ENCODE measurements around the gene AFMID. TPM values are rescaled to one million over a fixed set of nuclear protein-coding genes. Genes with fewer than 3 reads are reported as not detected.

AFMID gene
- total and polyA plus RNA-seq, 9 of the 15 experiments (the other 6 are each of a cell fraction or from before 2014, with no cell fraction given) = 62.1 to 188 (median 74.4) TPM

DNA sequence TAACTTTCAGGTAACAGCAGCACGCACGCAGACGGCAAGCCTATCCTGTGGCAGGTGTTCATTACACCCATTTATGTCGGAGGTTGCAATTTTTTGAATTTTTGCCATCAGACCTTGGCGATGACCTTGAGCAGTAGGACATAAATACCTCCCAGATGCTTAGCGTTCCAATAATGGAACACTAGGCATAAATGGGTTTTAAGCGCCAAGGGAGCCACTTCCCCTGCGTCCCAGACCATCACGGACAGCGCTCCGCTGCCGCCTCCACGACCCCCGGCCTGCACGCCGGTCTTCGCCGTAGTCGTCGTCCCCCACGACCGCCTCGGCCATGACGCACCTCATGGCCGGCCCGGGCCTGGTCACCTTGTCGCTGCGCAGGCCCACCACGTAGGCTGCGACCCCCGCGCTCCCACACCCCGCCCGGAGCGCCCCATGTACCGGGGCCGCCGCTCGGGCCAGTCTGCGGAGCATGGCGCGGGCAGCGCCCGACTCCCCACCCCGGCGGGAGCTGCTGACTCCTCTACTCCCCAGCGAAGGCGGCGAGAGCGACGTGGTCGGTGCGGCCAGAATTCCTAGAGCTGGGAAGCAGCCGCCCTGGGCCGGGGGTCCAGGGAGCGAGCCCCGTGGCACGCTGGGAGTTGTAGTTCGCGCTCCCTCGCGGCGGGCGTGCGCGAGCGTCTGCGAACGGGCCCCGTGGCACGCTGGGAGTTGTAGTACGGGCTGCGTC, 66.9 kb downstream of the AFMID start (continued):
- TF ChIP-seq, protein P1, sequence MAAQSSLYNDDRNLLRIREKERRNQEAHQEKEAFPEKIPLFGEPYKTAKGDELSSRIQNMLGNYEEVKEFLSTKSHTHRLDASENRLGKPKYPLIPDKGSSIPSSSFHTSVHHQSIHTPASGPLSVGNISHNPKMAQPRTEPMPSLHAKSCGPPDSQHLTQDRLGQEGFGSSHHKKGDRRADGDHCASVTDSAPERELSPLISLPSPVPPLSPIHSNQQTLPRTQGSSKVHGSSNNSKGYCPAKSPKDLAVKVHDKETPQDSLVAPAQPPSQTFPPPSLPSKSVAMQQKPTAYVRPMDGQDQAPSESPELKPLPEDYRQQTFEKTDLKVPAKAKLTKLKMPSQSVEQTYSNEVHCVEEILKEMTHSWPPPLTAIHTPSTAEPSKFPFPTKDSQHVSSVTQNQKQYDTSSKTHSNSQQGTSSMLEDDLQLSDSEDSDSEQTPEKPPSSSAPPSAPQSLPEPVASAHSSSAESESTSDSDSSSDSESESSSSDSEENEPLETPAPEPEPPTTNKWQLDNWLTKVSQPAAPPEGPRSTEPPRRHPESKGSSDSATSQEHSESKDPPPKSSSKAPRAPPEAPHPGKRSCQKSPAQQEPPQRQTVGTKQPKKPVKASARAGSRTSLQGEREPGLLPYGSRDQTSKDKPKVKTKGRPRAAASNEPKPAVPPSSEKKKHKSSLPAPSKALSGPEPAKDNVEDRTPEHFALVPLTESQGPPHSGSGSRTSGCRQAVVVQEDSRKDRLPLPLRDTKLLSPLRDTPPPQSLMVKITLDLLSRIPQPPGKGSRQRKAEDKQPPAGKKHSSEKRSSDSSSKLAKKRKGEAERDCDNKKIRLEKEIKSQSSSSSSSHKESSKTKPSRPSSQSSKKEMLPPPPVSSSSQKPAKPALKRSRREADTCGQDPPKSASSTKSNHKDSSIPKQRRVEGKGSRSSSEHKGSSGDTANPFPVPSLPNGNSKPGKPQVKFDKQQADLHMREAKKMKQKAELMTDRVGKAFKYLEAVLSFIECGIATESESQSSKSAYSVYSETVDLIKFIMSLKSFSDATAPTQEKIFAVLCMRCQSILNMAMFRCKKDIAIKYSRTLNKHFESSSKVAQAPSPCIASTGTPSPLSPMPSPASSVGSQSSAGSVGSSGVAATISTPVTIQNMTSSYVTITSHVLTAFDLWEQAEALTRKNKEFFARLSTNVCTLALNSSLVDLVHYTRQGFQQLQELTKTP (IDR thresholded peaks at IDR 0.05; ENCODE audit: low read depth in 1 of 2, partially characterized antibody in 2 of 2) = peak in 1 of 2 experiments; percentile 95
- TF ChIP-seq KAT7 (CRISPR knock-in tag; IDR thresholded peaks at IDR 0.05; ENCODE audit: borderline replicate concordance) (peak; percentile 99), E2F3 (CRISPR knock-in tag; IDR thresholded peaks at IDR 0.05) (peak; percentile 59; the same call in 1 of the 2 replicates), ZNF77 (CRISPR knock-in tag; IDR thresholded peaks at IDR 0.05) (no peak), ADNP (tag; IDR thresholded peaks at IDR 0.05) (no peak), ETV5 (CRISPR knock-in tag; IDR thresholded peaks at IDR 0.05; ENCODE audit: low read depth) (0 out of 2 replicates have a peak, but pooled peaks have one; percentile 53), TEAD1 (CRISPR knock-in tag; IDR thresholded peaks at IDR 0.05) (peak in 1 of 2 experiments; percentile 56; a peak in 2 of 4 replicates), MIER1 (IDR thresholded peaks at IDR 0.05; ENCODE audit: low read depth) (no peak), SRF (CRISPR knock-in tag; IDR thresholded peaks at IDR 0.05) (peak in 1 of 2 experiments; percentile 84; a peak in 1 of 4 replicates), KDM4B (IDR thresholded peaks at IDR 0.05; ENCODE audit: borderline replicate concordance in 2 of 2, low read depth in 1 of 2) (no peak), NR1H2 (CRISPR knock-in tag; IDR thresholded peaks at IDR 0.05) (0 out of 2 replicates have a peak, but pooled peaks have one; percentile 87), RB1 (IDR thresholded peaks at IDR 0.05; ENCODE audit: low read depth) (peak; percentile 69; the same call in 1 of the 2 replicates), CREM (IDR thresholded peaks at IDR 0.05; ENCODE audit: low read depth) (peak; percentile 91), ETV1 (tag; conservative IDR thresholded peaks at IDR 0.05; ENCODE audit: low read depth) (no peak), NEUROD1 (IDR thresholded peaks at IDR 0.05; ENCODE audit: borderline replicate concordance, low read depth, low read length, partially characterized antibody) (peak; percentile 10), ZNF766 (CRISPR knock-in tag; conservative IDR thresholded peaks at IDR 0.05) (peak; percentile 89), ZNF311 (CRISPR knock-in tag; IDR thresholded peaks at IDR 0.05) (0 out of 2 replicates have a peak, but pooled peaks have one; percentile 41), SMARCA5 (IDR thresholded peaks at IDR 0.05) (no peak), ELF2 (CRISPR knock-in tag; IDR thresholded peaks at IDR 0.05) (no peak), HNRNPUL1 (IDR thresholded peaks at IDR 0.05; ENCODE audit: low read length) (no peak)
- TF ChIP-seq, protein P2, sequence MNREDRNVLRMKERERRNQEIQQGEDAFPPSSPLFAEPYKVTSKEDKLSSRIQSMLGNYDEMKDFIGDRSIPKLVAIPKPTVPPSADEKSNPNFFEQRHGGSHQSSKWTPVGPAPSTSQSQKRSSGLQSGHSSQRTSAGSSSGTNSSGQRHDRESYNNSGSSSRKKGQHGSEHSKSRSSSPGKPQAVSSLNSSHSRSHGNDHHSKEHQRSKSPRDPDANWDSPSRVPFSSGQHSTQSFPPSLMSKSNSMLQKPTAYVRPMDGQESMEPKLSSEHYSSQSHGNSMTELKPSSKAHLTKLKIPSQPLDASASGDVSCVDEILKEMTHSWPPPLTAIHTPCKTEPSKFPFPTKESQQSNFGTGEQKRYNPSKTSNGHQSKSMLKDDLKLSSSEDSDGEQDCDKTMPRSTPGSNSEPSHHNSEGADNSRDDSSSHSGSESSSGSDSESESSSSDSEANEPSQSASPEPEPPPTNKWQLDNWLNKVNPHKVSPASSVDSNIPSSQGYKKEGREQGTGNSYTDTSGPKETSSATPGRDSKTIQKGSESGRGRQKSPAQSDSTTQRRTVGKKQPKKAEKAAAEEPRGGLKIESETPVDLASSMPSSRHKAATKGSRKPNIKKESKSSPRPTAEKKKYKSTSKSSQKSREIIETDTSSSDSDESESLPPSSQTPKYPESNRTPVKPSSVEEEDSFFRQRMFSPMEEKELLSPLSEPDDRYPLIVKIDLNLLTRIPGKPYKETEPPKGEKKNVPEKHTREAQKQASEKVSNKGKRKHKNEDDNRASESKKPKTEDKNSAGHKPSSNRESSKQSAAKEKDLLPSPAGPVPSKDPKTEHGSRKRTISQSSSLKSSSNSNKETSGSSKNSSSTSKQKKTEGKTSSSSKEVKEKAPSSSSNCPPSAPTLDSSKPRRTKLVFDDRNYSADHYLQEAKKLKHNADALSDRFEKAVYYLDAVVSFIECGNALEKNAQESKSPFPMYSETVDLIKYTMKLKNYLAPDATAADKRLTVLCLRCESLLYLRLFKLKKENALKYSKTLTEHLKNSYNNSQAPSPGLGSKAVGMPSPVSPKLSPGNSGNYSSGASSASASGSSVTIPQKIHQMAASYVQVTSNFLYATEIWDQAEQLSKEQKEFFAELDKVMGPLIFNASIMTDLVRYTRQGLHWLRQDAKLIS (CRISPR knock-in tag; IDR thresholded peaks at IDR 0.05) = peak; percentile 62; the same call in 1 of the 2 replicates
